GM12878 (cell line): ENCODE data around the gene B9D2. TPM values are rescaled to one million over a fixed set of nuclear protein-coding genes. Genes with fewer than 3 reads are reported as not detected.
A peak's percentile ranks its signal among the peaks of the same experiment; 100 is the strongest.

Experiments
- BHLHE40 ChIP-seq, 2 experiments: fragments of 450-650 bp in 1 of 2; IDR thresholded peaks; 2 replicates each; pipeline ENCODE4 v1.6.1; 2011 to 2017; ENCODE audit warnings: low read depth in 2 of 2, borderline replicate concordance in 1 of 2, improper control_type of control experiment in 1 of 2, low read length in 1 of 2, mild to moderate bottlenecking in 1 of 2
- IKZF2 ChIP-seq, 2 experiments: fragments of 450-650 bp; IDR thresholded peaks; 2 replicates each; pipeline ENCODE4 v1.6.1; 2017; ENCODE audit warnings: mild to moderate bottlenecking in 2 of 2, moderate library complexity in 2 of 2
- JUNB ChIP-seq: IDR thresholded peaks from 2 replicates; pipeline ENCODE4 v1.6.1; 2016; ENCODE audit warnings: antibody characterized with exemption, mild to moderate bottlenecking
- polyA plus RNA-seq, 11 experiments: library from polyadenylated mRNA; depleted of rRNA in 4 of 11; unstranded in 6 of 11; stranded (reverse) in 5 of 11; fragments of >200 nt; fragmentation: Nextera tagmentation in 4 of 11; fragmentation: Illumina TruSeq in 1 of 11; extraction: Ambion mirVana in 4 of 11; extraction: Trizol in 1 of 11; gene quantifications; 1 replicate in 1 of 11; 2 replicates in 10 of 11; pipeline versions ENCODE4 v1.2.1 to v1.2.3, GENCODE V29; 2011 to 2016; ENCODE audit warnings: inconsistent platforms in 2 of 11, missing spikeins in 2 of 11, low read depth in 1 of 11
- total RNA-seq, 4 experiments: library from RNA; depleted of rRNA in 3 of 4; stranded (reverse); fragments of >200 nt in 3 of 4; fragmentation: Illumina TruSeq in 1 of 4; extraction: Trizol in 1 of 4; gene quantifications; 2 replicates each; pipeline versions ENCODE4 v1.2.1 to v1.2.3, GENCODE V29; 2013 to 2021
- TF ChIP-seq, protein P1 (sequence below): fragments of 450-650 bp; IDR thresholded peaks from 2 replicates; pipeline ENCODE4 v1.6.1; 2017; ENCODE audit warnings: mild to moderate bottlenecking, moderate library complexity

The B9D2 gene
- total and polyA plus RNA-seq, 10 of the 15 experiments (the other 5 are each of a cell fraction or from before 2014, with no cell fraction given): 2.4 to 12.4 (median 5.0) TPM

DNA sequence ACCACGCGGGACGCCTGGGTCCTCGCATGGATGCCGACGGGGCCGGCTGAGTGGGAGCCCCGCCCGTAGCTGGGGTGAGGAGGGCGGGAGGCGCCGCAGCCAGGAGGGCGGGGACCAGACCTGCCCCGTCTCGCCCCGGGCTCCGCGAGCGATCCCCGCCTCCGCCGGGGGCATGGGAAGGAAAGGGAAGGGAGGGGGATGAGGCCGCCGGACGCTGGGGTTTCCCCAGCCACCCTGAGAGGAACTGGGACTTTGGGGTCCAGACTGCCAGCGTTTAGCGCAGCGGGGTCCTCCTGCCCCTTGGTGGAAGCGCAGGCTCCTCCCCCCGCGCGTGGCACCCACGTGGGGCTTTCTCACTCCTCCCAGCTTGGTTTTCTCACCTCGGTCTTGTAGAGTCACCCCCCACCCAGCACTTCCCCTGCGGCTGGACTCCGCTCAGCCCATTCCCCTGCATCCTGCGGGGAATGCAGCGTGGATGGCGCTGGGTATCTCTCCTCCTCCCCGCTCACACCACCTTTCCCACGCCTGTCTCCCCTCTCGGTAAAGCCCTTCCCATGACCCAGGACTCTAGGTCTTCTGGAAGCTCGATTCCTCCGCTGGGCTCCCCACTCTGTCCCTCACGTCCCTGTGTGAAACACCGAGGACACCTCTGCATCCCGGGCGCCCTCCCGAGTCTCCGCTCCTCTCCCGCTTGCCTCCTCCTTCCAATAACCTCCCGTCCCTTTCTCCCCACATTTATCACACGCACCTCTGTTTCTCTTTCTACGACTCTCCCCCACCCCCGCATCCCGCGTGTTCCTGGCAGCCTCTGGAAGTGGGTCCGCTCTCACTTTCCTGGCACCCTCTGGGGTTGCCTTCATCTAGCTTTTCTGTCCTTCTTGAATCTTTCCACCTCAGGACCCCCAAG, 12.4 kb downstream of the B9D2 start (continued):
- TF ChIP-seq BHLHE40 (IDR thresholded peaks at IDR 0.05; ENCODE audit: borderline replicate concordance in 1 of 2, low read depth in 2 of 2, low read length in 1 of 2): peak; percentile 84 to 89
- TF ChIP-seq, protein P1, sequence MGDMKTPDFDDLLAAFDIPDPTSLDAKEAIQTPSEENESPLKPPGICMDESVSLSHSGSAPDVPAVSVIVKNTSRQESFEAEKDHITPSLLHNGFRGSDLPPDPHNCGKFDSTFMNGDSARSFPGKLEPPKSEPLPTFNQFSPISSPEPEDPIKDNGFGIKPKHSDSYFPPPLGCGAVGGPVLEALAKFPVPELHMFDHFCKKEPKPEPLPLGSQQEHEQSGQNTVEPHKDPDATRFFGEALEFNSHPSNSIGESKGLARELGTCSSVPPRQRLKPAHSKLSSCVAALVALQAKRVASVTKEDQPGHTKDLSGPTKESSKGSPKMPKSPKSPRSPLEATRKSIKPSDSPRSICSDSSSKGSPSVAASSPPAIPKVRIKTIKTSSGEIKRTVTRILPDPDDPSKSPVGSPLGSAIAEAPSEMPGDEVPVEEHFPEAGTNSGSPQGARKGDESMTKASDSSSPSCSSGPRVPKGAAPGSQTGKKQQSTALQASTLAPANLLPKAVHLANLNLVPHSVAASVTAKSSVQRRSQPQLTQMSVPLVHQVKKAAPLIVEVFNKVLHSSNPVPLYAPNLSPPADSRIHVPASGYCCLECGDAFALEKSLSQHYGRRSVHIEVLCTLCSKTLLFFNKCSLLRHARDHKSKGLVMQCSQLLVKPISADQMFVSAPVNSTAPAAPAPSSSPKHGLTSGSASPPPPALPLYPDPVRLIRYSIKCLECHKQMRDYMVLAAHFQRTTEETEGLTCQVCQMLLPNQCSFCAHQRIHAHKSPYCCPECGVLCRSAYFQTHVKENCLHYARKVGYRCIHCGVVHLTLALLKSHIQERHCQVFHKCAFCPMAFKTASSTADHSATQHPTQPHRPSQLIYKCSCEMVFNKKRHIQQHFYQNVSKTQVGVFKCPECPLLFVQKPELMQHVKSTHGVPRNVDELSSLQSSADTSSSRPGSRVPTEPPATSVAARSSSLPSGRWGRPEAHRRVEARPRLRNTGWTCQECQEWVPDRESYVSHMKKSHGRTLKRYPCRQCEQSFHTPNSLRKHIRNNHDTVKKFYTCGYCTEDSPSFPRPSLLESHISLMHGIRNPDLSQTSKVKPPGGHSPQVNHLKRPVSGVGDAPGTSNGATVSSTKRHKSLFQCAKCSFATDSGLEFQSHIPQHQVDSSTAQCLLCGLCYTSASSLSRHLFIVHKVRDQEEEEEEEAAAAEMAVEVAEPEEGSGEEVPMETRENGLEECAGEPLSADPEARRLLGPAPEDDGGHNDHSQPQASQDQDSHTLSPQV: no peak
- no peak for TF ChIP-seq JUNB
- TF ChIP-seq IKZF2 (IDR thresholded peaks at IDR 0.05): peak; percentile 71 to 76; a peak in 3 of 4 replicates
